Activated CD4-positive, alpha-beta T cell treated with anti-CD3 and anti-CD28 coated beads for 24 hours (primary cell): ENCODE measurements around the gene ASAP2.

Source experiments
- DNase-seq, 2 donors: peaks; one replicate each; pipeline ENCODE4 v3.0.0-alpha.2; 2020; ENCODE audit warnings: low read depth in 2 of 2

The ASAP2 gene

DNA sequence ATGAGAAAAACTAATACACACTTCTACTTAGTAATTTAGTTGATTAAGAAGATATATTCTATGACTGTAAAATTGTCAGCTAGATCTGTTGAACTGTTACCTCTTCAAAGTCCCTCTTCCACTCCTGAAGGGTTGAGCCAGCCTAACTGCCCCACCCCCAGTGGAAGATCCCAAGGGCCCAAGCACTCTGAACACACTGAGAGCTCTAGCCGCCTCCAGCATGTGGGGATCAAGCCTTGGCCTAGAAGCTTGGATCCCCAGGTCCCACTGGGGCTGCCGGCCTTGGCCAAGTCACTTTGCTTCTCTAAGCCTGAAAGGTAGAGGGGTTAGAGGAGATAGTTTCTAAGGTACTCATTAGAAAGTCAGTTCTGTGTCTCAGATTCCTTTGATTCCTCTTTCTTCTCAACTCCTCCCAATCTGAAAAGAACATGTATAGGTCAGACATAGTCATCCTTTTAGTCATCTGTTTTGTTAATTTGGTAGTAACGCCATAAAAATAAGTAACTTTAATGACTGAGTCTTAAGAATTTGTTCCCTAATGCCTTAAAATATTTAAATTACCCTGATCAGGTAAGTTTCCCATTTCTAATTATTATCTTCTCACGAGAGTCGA is 222.5 kb downstream of the ASAP2 start:
- DNase-seq, result no peak

- DNase-seq, result no peak
These were observed 224.0 kb downstream of the ASAP2 start for GRCh38 chr2:9430316-9431293.

- no peak for DNase-seq
These were observed 227.9 kb downstream of the ASAP2 start for GRCh38 chr2:9434489-9434888.

DNA sequence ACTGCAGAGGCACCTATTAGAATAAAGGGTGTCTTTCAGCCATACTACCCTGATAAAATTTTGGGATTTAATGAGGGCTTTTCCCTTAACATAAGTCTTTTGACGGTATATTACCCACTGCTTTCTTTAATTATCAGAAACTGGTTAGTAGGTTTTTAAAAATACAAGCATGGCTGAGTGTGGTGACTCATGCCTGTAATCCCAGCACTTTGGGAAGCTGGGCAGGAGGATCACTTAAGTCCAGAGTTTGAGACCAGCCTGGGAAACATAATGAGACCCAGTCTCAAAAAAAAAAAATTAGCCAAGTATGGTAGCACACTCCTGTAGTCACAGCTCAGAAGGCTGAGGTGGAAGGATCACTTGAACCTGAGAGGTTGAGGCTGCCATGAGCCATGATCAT is 232.9 kb downstream of the ASAP2 start:
- DNase-seq, result no peak

GRCh38 chr2:9440058-9440727 is 233.6 kb downstream of the ASAP2 start:
- DNase-seq, result no peak

GRCh38 chr2:9441556-9441955 is 234.9 kb downstream of the ASAP2 start:
- no peak for DNase-seq

- DNase-seq, result no peak
These were observed 236.9 kb downstream of the ASAP2 start for GRCh38 chr2:9443526-9443925.

GRCh38 chr2:9445089-9445488 is 238.5 kb downstream of the ASAP2 start:
- no peak for DNase-seq

DNA sequence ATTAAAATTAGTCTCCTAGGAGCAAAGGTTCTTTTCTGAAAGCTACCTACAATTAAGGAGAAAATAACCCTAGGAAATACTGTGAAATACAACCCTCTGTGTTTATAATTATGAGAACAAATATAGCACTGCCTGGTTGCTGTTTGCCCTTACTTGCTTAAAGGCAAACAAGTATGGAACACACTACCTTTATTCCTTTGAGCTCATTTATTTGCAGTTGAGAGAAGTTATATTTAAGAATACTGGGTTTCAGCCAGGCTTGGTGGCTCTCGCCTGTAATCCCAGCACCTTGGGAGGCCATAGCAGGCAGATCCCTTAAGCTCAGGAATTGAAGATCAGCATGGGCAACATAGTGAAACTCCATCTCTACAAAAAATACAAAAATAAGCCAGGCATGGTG is 244.6 kb downstream of the ASAP2 start:
- DNase-seq, result no peak
